IMR-90 (cell line): Measurements from ENCODE around the gene RIPK4. TPM values are rescaled to one million over a fixed set of nuclear protein-coding genes. Genes with fewer than 3 reads are reported as not detected.
"Not testable (repeated sequence)": the region's sequence is repeated elsewhere in the genome, so short reads cannot be mapped to it uniquely, and the experiment has no call there.

Experiments
- ATAC-seq: fragments of 200-7000 bp; cut with Tn5 transposase; 2 replicates; pipeline ENCODE4 v1.9.1; 2020; ENCODE audit warnings: low read depth, mild to moderate bottlenecking, moderate library complexity
- BruUV-seq: library from RNA; stranded (reverse); fragments of 400-500 nt; replicated peaks from 2 replicates; lab custom pipeline; 2021; lab: Mats Ljungman, UMichigan
- CTCF ChIA-PET: fragments of 300-600 bp; formaldehyde crosslinking; extraction: SDS; loops from one replicate; lab custom pipeline; 2021; ENCODE audit warnings: antibody characterized with exemption; lab: Yijun Ruan, JAX
- POLR2A ChIA-PET: fragments of 300-600 bp; sonication (Branson Sonifier 250); formaldehyde crosslinking; loops from one replicate; lab custom pipeline; 2022; ENCODE audit warnings: antibody characterized with exemption; ENCODE audit not compliant: unreplicated experiment; lab: Charles Lee
- DNase-seq: peaks from one replicate; pipeline ENCODE4 v3.0.0; 2013
- H2AFZ ChIP-seq: replicated peaks from 2 replicates; pipeline ENCODE3; 2013; ENCODE audit warnings: low read length, mild to moderate bottlenecking; ENCODE audit not compliant: poor library complexity
- H2AK5ac ChIP-seq: 2 replicates; pipeline ENCODE4 v1.6.1; 2013; ENCODE audit warnings: low read depth, low read length, inconsistent platforms
- H2AK9ac ChIP-seq: replicated peaks from 2 replicates; pipeline ENCODE3; 2013; ENCODE audit warnings: mild to moderate bottlenecking, low read depth, low read length, moderate library complexity; ENCODE audit not compliant: poor library complexity
- H2BK120ac ChIP-seq: 2 replicates; pipeline ENCODE4 v1.6.1; 2013; ENCODE audit warnings: low read depth, low read length, inconsistent platforms
- H2BK15ac ChIP-seq: 3 replicates; pipeline ENCODE4 v1.6.1; 2013; ENCODE audit warnings: low read depth, low read length, inconsistent platforms
- H2BK20ac ChIP-seq: 2 replicates; pipeline ENCODE4 v1.6.1; 2013; ENCODE audit warnings: low read depth, mild to moderate bottlenecking, inconsistent platforms, low read length, moderate library complexity
- H2BK5ac ChIP-seq: 2 replicates; pipeline ENCODE4 v1.6.1; 2013; ENCODE audit warnings: mild to moderate bottlenecking, low read depth, low read length, inconsistent platforms; ENCODE audit not compliant: poor library complexity, severe bottlenecking
- H3K14ac ChIP-seq: replicated peaks from 2 replicates; pipeline ENCODE4 v1.6.1; 2013; ENCODE audit warnings: low read depth, low read length, inconsistent platforms
- H3K18ac ChIP-seq: 2 replicates; pipeline ENCODE4 v1.6.1; 2013; ENCODE audit warnings: low read depth, low read length, control low read depth
- H3K23ac ChIP-seq: 2 replicates; pipeline ENCODE4 v1.6.1; 2013; ENCODE audit warnings: low read depth, low read length, inconsistent platforms
- H3K27ac ChIP-seq: 2 replicates; pipeline ENCODE4 v1.5.1; 2013; ENCODE audit warnings: mild to moderate bottlenecking, control low read depth, low read length; ENCODE audit not compliant: insufficient read depth
- H3K27me3 ChIP-seq: 2 replicates; pipeline ENCODE4 v1.6.1; 2013; ENCODE audit warnings: low read length; ENCODE audit not compliant: control insufficient read depth, insufficient read depth
- H3K36me3 ChIP-seq: 2 replicates; pipeline ENCODE4 v1.6.1; 2013; ENCODE audit warnings: low read length, mixed read lengths; ENCODE audit not compliant: control insufficient read depth, insufficient read depth
- H3K4ac ChIP-seq: 2 replicates; pipeline ENCODE4 v1.6.1; 2013; ENCODE audit warnings: low read depth, low read length, inconsistent platforms
- H3K4me1 ChIP-seq: 2 replicates; pipeline ENCODE4 v1.6.1; 2013; ENCODE audit warnings: low read length, mixed read lengths; ENCODE audit not compliant: control insufficient read depth, insufficient read depth
- H3K4me2 ChIP-seq: 2 replicates; pipeline ENCODE4 v1.6.1; 2013; ENCODE audit warnings: low read depth, mild to moderate bottlenecking, control low read depth, low read length, moderate library complexity
- H3K4me3 ChIP-seq: 2 replicates; pipeline ENCODE4 v1.5.1; 2013; ENCODE audit warnings: low read depth, mild to moderate bottlenecking, control low read depth, low read length, moderate library complexity; ENCODE audit not compliant: insufficient read depth
- H3K56ac ChIP-seq: 2 replicates; pipeline ENCODE4 v1.6.1; 2013; ENCODE audit warnings: low read length, inconsistent platforms; ENCODE audit not compliant: insufficient read depth; ENCODE audit errors: extremely low read depth
- H3K79me1 ChIP-seq, 2 experiments: 2 replicates each; pipeline ENCODE4 v1.6.1; 2013; ENCODE audit warnings: low read length in 2 of 2, inconsistent platforms in 1 of 2, low read depth in 1 of 2
- H3K9ac ChIP-seq: 2 replicates; pipeline ENCODE4 v1.6.1; 2013; ENCODE audit warnings: low read depth, low read length, control low read depth
- H3K9me1 ChIP-seq: 2 replicates; pipeline ENCODE4 v1.6.1; 2013; ENCODE audit warnings: low read length, inconsistent platforms; ENCODE audit not compliant: insufficient read depth
- H3K9me3 ChIP-seq: 2 replicates; pipeline ENCODE4 v1.6.1; 2013; ENCODE audit warnings: low read length; ENCODE audit not compliant: control insufficient read depth, insufficient read depth
- H4K20me1 ChIP-seq: 2 replicates; pipeline ENCODE4 v1.6.1; 2013; ENCODE audit warnings: low read length, inconsistent platforms; ENCODE audit not compliant: insufficient read depth
- H4K5ac ChIP-seq: 2 replicates; pipeline ENCODE4 v1.6.1; 2013; ENCODE audit warnings: mild to moderate bottlenecking, low read depth, low read length, control low read depth
- H4K8ac ChIP-seq, 2 experiments: 2 replicates each; pipeline ENCODE4 v1.6.1; 2013; ENCODE audit warnings: low read depth in 2 of 2, low read length in 2 of 2, control low read depth in 1 of 2, inconsistent platforms in 1 of 2
- H4K91ac ChIP-seq: 2 replicates; pipeline ENCODE4 v1.6.1; 2013; ENCODE audit warnings: low read depth, low read length, inconsistent platforms; ENCODE audit not compliant: insufficient read depth
- WGBS, 2 experiments: methylation state at CpG; one replicate each; pipeline versions ENCODE4 v1.1.5 to v1.1.7; 2013; ENCODE audit warnings: missing lambda C conversion rate in 2 of 2; ENCODE audit not compliant: insufficient read length in 1 of 2; ENCODE audit errors: extremely low coverage in 2 of 2; 5-methylcytosine and 5-hydroxymethylcytosine counted together
- dilution Hi-C: fragments of 300-500 bp; cut with HindIII; formaldehyde crosslinking; loops from one replicate; pipeline ENCODE4 v1.14.3; 2018; ENCODE audit warnings: low sequenced_read_pairs; ENCODE audit not compliant: unreplicated experiment
- in situ Hi-C: fragments of 300-500 bp; cut with MboI; formaldehyde crosslinking; loops from 3 replicates; pipeline ENCODE4 v1.14.3; 2019; ENCODE audit warnings: low sequenced_read_pairs, inconsistent platforms, mixed read lengths
- intact Hi-C: fragments of 100-400 bp; cut with micrococcal nuclease; formaldehyde crosslinking; loops from 2 replicates; pipeline ENCODE4 v1.10.0; 2022
- polyA plus RNA-seq, 3 experiments: library from polyadenylated mRNA; depleted of rRNA; stranded (reverse); fragments of >200 nt; gene quantifications; 2 replicates each; pipeline ENCODE4 v1.2.3, GENCODE V29; 2012; ENCODE audit warnings: low replicate concordance in 1 of 3
- total RNA-seq: library from RNA; depleted of rRNA; stranded (reverse); fragments of >200 nt; gene quantifications from 2 replicates; pipeline ENCODE4 v1.2.3, GENCODE V29; 2012

Gene RIPK4
- total and polyA plus RNA-seq, 2 of the 4 experiments (the other 2 are of a cell fraction), result under 0.01 to 0.03 TPM

- H2AFZ ChIP-seq, H3K4me2 ChIP-seq, H3K9ac ChIP-seq, H4K20me1 ChIP-seq, H4K5ac ChIP-seq, CTCF ChIA-PET, DNase-seq, H3K9me1 ChIP-seq, H3K79me1 ChIP-seq, H3K27ac ChIP-seq, POLR2A ChIA-PET, H3K9me3 ChIP-seq, in situ Hi-C loops, H3K4ac ChIP-seq, ATAC-seq, H4K91ac ChIP-seq, intact Hi-C loops, H2BK15ac ChIP-seq, H2AK5ac ChIP-seq, H2BK5ac ChIP-seq, H3K23ac ChIP-seq, BruUV-seq, H2BK20ac ChIP-seq, H3K14ac ChIP-seq, H2AK9ac ChIP-seq, H4K8ac ChIP-seq, H3K4me3 ChIP-seq, dilution Hi-C loops, H3K56ac ChIP-seq, H3K4me1 ChIP-seq, H3K18ac ChIP-seq, H2BK120ac ChIP-seq, H3K36me3 ChIP-seq: not testable (repeated sequence)
- WGBS, 2 experiments, result 83% methylated on average over 3 of the region's 9 CpGs; no CpG with 5 or more reads in 1 of the 2 experiments
- peaks cover 17% of the 10 kb centered on the region for H3K27me3 ChIP-seq
Observed at GRCh38 chr21:41723835-41724234, 43.0 kb downstream of the RIPK4 start.
